B cell (primary cell): ENCODE results near the gene TLDC2.

ENCODE experiments used
- CTCF ChIP-seq: fragments of 200-600 bp; IDR thresholded peaks from one replicate; pipeline ENCODE4 v1.8.0; 2022; ENCODE audit warnings: antibody characterized with exemption, mild to moderate bottlenecking
- EZH2 ChIP-seq: IDR thresholded peaks from 2 replicates; pipeline ENCODE4 v1.6.1; 2012; ENCODE audit warnings: borderline replicate concordance, low read depth, mild to moderate bottlenecking, moderate library complexity, low read length; ENCODE audit not compliant: insufficient read depth, poor library complexity, severe bottlenecking

GRCh38 chr20:36839150-36839549 is 36.8 kb upstream of the TLDC2 start:
- TF ChIP-seq EZH2 = no peak
- TF ChIP-seq CTCF = no peak
